Breast epithelium (tissue), 3 donors: Measurements from ENCODE around the gene PKHD1.

Experiments
- POLR2AphosphoS5 ChIP-seq, 3 donors: sonication (generic); formaldehyde crosslinking; IDR thresholded peaks; one replicate each; pipeline ENCODE4 v1.6.1; 2017; ENCODE audit warnings: antibody characterized with exemption in 3 of 3
- TF ChIP-seq, protein P1 (sequence below), 3 donors: fragments of 450-650 bp; IDR thresholded peaks; one replicate each; pipeline ENCODE4 v1.5.1; 2016 to 2017; ENCODE audit warnings: antibody characterized with exemption in 3 of 3, mild to moderate bottlenecking in 3 of 3, moderate library complexity in 3 of 3

DNA sequence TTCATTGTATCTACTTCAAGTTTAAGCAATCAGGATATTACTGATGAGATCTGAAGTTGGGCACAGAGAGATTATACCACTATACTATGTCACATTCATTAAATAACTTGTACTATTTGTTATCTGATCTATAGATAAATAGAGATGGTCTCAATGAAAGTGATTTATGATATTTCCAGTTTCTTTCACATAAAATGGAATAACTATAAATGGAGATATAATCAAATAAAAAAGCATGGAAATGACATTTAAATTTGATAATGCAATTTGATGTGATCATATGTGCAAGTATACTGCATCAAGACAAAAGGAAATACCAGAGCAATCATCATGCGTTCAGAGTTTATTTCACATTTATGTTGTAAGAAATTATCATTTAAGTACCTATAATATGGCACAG, 368.9 kb downstream of the PKHD1 start:
- TF ChIP-seq, protein P1, sequence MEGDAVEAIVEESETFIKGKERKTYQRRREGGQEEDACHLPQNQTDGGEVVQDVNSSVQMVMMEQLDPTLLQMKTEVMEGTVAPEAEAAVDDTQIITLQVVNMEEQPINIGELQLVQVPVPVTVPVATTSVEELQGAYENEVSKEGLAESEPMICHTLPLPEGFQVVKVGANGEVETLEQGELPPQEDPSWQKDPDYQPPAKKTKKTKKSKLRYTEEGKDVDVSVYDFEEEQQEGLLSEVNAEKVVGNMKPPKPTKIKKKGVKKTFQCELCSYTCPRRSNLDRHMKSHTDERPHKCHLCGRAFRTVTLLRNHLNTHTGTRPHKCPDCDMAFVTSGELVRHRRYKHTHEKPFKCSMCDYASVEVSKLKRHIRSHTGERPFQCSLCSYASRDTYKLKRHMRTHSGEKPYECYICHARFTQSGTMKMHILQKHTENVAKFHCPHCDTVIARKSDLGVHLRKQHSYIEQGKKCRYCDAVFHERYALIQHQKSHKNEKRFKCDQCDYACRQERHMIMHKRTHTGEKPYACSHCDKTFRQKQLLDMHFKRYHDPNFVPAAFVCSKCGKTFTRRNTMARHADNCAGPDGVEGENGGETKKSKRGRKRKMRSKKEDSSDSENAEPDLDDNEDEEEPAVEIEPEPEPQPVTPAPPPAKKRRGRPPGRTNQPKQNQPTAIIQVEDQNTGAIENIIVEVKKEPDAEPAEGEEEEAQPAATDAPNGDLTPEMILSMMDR (IDR thresholded peaks at IDR 0.05), result no peak
- TF ChIP-seq POLR2AphosphoS5 (IDR thresholded peaks at IDR 0.05), result no peak
